Skin epidermis (tissue), 12 donors: Measurements from ENCODE around the gene NUDT16L1.

Source experiments
- H3K27ac ChIP-seq, 21 experiments: fragments of 200-600 bp; sonication (generic) in 11 of 21; one replicate each; pipeline ENCODE4 v1.5.0; 2020; ENCODE audit warnings: mild to moderate bottlenecking in 3 of 21, inconsistent platforms in 2 of 21, moderate library complexity in 2 of 21
- H3K4me3 ChIP-seq, 7 experiments: fragments of 200-600 bp; sonication (generic) in 2 of 7; one replicate each; pipeline ENCODE4 v1.5.0; 2020; ENCODE audit warnings: inconsistent platforms in 2 of 7, mild to moderate bottlenecking in 2 of 7, moderate library complexity in 1 of 7

The NUDT16L1 gene

DNA sequence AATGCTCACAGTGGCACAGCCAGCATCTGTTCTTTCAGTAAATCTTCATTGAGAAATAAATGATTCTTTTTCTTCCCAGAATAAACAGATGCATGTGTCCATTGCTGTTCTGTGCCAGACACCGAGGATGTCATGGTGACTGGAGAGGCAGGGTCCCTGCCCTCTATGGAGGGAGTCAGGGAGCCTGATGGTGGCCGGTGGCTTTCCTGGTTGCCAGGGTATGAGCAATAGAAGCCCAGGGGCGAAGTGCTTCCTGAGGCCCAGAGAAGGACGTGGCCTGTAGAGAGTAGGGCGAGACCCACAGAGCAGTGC lies 29.9 kb upstream of the NUDT16L1 start:
- peak overlapping the region in 6 of 21 experiments; percentile 12 to 89 (median 62) for H3K27ac ChIP-seq

DNA sequence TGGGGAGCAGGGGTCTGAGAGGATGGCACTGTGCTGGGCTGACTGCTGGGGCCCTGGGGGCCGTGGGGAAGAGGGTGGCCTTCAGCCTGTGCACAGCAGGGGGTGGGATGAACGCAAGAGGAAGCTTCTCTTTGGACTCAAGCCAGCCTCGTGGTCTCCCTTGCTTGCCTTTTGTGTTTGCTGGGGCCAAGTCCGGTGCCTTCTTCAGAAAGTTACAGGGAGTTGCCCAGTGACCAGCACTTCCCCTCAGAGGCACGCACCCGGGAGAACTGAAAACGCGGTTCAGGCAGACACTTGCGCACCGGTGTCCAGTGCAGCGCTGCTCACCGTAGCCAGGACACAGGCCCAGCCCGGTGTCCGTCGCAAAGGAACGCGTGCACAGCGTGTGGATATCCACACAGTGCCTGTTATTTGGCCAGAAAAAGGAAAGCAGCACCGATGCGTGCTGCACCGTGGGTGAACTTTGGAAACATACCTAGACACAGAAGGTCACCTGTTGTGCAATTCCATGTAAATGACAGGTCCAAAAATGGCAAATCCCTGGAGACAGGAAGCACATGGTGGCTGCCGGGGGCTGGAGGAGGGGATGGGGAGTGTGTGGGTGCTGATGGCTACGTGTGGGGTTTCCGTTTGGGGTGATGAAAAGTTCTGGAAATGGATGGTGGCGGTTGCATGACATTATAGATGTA lies 29.4 kb upstream of the NUDT16L1 start:
- Histone ChIP-seq H3K27ac (peak overlapping the region in 11 of 21 experiments; percentile 36 to 89 (median 59)), H3K4me3 (no peak overlapping the region)

More for the DNA sequence above, 29.9 kb upstream of the NUDT16L1 start:
- no peak overlapping the region for H3K4me3 ChIP-seq

DNA sequence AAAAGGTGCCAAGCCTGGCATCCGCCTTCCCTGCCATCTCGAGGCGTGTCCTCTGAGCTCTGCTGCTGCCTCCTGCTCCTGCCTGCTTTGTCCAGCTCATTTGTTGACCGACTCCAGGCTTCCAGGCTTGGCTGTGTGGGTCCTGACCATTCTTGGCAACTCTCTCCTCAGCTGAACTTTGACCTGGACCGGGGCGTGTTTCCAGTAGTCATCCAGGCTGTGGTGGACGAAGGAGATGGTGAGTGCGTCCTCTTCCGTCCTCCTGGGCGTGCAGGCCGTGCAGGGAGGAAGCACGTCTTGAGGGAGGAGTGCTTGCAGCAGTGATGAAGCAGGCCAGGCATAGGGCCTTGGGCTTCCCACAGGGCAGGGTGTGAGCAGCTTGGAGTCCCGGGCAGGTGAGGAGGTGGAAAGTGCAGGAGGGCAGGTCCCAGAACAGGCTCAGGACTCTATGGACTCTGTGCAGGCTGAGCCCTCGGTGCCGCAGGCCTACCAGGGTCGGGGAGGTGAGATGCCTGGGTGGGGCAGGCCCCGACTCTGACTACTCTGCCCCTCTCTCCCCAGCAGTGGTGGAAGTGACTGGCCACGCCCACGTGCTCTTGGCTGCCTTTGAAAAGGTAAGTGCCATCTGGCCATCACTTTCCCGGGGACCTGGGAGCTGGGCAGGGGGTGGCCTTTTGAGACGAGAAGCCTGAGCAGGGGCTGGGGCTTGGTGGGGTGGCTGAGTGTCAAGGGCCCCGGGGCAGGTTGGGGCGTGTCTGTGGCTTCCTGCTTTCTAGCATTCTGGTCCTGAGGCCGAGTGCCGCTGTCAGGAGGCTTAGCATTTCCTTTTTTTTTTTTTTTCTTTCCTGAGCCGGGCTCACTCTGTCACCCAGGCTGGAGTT lies 28.6 kb upstream of the NUDT16L1 start:
- H3K4me3 ChIP-seq: no peak overlapping the region
- H3K27ac ChIP-seq: peak overlapping the region in 14 of 21 experiments; percentile 4 to 89 (median 56)

DNA sequence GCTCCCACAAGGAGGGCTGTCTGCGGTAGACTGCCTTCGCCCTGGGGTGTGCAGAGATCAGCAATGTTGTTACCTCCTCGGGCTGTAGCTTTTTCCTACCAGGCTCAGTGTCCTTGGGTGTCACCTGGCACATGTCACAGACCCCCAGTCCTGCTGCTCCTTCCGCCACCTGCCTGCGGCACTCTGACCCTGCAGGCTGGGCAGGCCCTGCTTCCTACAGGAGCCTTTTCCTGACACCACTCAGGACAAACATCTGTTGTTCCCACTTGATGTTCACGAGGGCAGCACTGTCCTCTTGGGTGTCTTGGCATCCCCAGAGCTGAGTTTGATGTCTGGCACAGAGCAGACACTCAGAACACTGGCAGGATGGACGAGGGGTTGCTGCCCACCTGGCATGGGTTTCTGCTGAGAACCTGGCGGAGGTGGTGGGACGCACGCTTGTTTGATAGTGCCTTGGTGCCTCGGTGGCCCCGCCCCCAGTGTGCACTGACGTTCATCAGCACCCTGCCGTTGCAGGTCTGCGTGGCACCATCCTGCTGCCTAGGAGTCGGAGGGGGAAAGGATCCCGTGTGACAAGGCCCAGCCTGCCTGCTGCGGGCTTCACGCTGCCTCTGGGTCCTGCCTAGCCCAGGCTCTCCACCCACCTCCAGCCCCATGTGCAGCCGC lies 26.7 kb upstream of the NUDT16L1 start:
- no peak overlapping the region for H3K4me3 ChIP-seq
- H3K27ac ChIP-seq: no peak overlapping the region

DNA sequence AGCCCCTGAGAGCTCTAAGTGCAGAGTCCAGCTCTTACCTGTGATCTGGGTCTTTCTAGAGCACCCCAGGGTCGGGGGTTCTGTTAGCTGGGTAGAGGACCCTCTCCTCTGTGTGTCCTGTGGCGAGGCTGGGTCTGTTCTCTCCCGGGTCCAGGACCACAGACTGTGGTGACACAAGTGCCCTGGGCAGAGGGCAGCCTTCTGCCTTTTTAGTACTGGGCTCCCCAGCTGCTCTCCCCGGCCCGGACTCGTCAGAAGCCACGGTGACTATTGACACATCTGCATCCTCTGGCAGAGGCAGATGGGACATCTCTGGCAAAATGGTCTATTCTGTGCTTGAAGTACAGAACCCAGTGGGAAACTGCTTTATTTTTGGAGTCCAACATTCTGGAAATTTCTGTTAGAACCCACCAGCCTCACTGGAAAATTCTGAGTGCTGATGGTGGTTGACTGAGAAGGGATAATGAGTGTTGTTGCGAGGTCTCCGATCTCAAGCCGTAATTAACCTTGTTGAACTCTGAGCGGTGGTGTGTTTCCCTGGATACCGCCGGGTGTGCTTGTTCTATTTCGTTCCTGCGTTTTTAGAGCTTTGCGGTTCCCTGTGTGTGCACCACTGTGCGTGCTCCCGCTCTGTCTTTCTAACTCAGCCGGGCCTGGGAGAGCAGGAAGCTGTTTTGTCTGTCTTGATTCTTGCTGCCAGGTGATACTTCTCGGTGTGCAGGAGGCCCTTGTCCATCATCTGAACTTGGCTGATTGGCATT lies 26.0 kb upstream of the NUDT16L1 start:
- no peak overlapping the region for H3K27ac ChIP-seq

DNA sequence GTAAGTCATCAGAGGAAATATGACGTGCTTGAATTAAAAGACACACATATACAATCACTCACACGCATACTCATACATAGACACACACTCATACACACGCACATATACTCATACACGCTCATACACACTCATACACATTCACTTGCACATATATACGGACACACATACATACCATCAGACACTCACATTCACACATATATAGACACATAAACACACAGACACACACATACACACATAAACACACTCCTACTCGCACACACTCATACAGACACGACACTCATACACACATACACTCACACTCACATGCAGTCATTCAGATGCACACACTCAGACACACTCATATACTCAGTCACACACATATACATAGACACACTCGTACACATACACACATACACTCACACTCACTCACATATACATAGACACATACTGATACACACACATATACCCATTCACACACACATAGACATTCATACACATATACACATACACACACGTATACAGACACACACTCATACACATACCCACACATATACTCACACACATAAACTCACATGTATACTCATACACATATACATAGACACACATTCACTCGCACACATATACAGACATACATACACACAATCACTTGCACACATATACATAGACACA lies 24.9 kb upstream of the NUDT16L1 start:
- Histone ChIP-seq H3K27ac (no peak overlapping the region), H3K4me3 (no peak overlapping the region)

More for the DNA sequence above, 26.0 kb upstream of the NUDT16L1 start:
- H3K4me3 ChIP-seq: no peak overlapping the region

DNA sequence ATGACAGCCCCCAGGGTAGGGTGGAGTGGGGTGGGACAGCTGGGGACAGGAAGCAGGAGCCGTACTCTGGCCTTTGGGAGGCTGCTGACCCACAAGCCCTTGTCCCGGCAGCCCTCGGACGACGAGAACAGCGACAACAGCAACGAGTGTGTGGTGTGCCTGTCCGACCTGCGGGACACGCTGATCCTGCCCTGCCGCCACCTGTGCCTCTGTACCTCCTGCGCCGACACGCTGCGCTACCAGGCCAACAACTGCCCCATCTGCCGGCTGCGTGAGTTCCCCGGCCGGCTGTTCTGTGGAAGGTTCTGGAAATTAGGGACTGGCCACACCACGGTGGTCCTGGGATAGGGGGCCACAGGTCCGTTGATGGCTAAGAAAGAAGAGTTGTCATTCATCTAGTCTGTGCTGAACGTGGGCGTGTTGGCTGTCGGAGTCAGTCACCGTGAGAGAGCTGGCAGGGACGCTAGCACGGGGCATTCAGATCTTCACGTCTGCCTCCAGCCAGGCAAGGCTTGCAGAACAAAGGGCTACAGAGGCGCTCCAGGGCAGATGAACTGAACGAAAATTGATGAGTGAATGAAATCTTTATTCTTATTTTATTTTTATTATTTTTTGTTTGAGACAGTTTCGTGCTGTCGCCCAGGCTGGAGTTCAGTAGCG lies 19.8 kb upstream of the NUDT16L1 start:
- Histone ChIP-seq H3K4me3 (no peak overlapping the region), H3K27ac (no peak overlapping the region)

DNA sequence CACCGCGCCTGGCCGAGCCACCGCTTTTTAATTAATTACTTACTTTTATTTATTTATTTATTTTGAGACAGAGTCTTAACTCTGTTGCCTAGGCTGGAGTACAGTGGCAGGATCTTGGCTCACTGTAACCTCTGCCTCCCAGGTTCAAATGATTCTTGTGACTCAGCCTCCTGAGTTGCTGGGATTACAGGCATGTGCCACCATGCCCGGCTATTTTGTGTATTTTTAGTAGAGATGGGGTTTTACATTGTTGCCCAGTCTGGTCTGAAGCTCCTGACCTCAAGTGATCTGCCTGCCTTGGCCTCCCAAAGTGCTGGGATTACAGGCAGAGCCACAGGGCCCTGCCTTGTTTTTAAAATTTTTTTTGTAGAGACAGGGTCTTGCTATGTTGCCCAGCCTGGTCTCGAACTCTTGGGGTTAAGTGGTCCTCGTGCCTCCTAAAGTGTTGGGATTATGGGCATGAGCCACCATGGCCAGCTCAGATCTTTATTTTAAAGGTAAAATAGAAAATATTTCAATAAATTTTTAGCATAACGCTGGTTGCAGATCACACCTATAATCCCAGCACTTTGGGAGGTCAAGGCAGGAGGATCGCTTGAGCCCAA lies 18.3 kb upstream of the NUDT16L1 start:
- Histone ChIP-seq H3K4me3 (no peak overlapping the region), H3K27ac (peak overlapping the region in 1 of 21 experiments; percentile 89)

DNA sequence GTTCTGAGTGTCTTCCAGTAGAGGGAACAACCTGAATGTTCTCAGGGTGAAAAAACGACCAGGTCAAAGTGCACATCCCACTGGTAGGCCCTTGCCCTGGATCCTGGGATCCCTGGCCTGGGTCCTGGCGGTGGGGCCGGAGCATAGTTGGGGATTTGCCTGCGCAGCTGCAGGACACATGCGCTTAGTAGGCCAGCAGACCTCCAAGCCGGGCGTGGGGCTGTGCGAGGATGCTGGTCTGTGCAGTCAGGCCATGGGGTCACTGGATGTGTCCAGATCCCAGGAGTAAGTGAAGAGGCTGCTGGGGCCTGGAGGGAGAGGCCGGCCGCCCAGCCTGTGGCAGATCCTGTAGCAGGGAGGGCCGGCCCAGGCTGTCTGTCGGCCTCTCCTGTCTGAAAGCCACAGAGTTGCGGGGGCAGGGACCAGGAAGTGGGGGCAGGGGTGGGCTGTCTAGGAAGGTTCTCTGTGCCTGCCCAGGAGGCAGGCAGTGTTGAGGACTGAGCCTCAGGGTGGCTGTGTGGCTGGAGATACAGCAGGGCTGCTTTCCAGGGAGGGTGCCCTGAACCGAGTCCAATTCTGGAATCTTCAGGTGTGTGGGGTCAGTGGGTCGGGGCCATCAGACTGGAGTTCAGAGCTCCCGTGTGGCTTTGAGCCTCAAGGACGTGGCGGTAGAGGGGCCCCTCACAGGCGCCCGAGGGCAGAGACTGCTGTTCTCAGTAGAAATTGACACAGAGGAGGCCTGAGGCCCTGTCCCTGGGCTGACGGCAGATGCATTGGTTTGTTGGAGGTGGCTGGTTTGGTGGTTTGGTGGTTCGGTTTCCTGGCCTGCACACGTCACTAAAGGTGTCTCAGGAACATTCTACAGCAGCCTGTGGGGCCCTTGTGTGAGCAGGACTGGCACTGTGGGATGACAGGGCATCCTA lies 17.2 kb upstream of the NUDT16L1 start:
- no peak overlapping the region for H3K4me3 ChIP-seq
- H3K27ac ChIP-seq: peak overlapping the region in 17 of 21 experiments; percentile 1 to 89 (median 56)

DNA sequence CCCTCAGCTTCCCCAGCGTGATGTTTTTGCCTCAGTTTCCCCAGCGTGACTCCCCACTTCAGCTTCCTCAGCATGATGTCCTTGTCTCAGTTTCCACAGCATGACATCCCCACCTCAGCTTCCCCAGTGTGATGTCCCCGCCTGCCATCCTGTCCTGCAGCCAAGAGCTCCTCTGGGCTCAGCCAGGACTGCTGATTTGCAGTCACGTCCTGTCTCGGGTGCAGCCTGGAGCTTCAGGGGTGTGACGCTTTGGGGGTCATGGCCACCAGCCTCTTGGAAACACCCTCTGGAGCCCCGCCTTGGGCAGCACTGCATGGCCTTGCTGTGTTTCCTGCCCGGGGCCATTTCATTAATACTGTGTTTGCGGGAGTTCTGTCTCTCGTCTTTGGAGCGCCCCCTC lies 16.5 kb upstream of the NUDT16L1 start:
- H3K27ac ChIP-seq: peak overlapping the region in 12 of 21 experiments; percentile 1 to 89 (median 57)

DNA sequence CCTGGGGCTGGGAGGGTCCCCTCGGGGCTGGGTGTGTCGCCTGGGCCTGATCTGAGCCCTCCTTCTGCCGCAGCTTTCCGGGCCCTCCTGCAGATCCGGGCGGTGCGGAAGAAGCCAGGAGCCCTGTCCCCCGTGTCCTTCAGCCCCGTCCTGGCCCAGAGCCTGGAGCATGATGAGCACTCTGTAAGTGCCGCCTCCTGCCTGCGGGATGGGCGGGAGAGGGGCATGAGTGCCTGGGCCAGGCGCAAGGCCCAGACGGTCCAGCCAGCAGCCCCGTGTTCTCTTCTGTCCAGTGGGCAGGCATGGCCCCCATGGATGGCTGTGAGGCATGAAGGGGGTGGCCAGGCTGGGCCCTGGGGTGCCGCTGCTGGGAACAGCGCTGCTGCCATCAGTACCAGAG lies 16.0 kb upstream of the NUDT16L1 start:
- H3K4me3 ChIP-seq: no peak overlapping the region
- peak overlapping the region in 5 of 21 experiments; percentile 56 to 89 (median 65) for H3K27ac ChIP-seq

More for the DNA sequence above, 16.5 kb upstream of the NUDT16L1 start:
- no peak overlapping the region for H3K4me3 ChIP-seq

DNA sequence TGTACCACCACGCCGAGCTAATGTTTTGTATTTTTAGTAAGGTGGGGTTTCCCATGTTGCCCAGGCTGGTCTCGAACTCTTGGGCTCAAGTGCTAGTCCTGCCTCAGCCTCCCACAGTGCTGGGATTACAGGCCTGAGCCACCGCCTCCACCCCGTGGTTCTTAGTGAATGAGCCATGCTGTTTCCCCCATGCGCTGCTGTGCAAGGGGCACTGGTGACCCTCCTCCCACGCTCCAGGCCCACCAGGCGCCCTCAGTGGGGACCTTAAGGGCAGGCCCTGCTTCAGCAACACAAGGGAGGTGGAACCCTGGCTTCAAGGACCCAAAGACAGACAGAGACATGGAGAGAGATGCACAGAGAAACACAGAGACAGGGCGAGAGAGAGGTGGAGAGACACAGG lies 15.4 kb upstream of the NUDT16L1 start:
- H3K4me3 ChIP-seq: no peak overlapping the region
- peak overlapping the region in 1 of 21 experiments; percentile 3 for H3K27ac ChIP-seq

DNA sequence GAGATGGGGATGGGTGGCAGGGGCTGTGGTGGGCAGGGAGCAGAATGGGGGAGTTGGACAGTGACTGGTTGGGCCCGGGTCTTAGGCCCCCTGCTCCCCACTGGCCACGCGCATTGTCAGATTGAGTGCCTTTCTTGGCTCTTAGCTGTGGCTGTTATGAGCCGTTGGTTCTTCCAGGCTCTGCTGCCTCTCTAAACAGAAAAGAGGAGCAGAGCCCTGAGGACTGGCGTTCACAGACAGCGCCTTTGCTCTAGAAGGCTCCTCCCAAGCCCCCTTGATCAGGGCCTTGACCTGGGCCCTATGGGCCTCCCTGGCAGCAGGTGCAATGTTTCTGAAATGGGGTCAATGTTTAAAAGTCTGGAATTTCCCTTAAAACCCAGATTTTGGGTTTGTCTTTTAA lies 14.8 kb upstream of the NUDT16L1 start:
- Histone ChIP-seq H3K4me3 (no peak overlapping the region), H3K27ac (peak overlapping the region in 2 of 21 experiments; percentile 3 to 81)

DNA sequence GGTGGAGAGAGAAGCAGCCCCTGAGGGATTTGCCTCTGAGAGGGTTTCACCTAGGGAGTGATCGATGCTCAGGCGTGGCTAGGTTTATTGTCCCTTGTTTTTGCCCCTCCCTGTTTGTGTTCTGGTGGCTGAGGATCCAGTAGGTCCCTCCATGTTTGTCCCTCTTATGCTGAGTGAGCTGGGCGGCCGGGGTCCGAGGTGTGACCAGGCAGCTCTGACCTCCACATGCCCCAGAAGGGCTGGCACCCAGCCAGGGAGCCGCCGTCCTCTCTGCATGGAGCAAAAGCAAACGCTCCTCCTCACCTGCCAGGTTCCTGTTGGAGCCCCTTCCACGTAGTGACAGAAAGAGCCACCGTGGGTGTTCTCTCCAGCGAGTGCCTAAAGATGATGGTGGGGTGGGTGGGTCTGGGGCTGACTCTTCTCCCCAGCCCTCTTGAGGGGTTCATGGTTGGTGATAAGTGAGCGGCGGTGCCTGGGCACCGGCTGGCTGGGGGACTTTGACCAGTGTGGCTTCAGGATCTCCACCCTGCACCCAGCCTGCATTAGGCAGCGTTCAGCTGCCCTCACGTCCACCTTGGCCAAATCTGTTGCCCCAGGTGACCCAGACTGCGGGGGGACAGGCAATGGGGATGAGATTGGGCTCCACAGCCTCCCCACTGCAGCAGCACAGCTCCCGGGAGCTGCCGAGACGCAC lies 14.1 kb upstream of the NUDT16L1 start:
- Histone ChIP-seq H3K27ac (peak overlapping the region in 12 of 21 experiments; percentile 2 to 81 (median 42)), H3K4me3 (peak overlapping the region in 2 of 7 experiments; percentile 20 to 34)

DNA sequence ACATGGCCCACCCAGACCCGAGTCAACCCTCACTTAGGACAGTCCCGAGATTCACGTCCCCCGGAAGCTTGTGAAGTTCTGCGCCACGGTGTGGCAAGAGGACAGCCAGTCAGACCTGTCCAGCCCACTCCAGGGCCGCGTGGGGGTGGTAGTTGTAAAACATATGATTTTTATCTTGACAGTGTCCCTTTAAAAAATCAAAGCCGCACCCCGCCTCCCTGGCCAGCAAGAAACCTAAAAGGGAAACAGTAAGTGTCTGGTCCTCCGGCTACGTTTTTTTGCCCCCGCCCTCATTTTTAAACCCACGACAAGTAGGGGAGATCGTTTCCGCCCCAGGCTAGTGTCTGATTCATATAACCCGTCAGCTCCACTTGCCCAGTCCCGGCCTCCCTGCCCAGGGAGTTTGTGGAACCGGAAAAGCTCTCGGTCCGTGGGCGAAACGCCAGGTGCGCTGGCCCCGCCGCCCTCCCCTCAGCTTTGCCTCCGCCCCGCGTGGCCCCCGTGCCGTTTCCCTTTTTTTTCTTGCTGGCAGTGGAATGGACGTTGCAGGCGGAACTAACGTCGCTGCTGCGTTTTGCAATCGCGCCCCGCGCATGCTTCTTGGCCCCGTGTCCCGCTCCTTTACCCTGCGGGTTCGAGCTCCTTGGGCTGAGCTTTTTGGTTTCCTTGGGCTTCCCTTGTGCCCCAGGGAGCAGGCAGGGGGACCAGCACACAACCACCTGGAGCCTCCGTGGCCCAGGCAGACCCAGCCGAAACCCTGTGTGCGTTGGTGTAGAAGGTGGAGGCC lies 13.3 kb upstream of the NUDT16L1 start:
- Histone ChIP-seq H3K27ac (peak overlapping the region in 20 of 21 experiments; percentile 2 to 81 (median 35)), H3K4me3 (peak overlapping the region in 6 of 7 experiments; percentile 2 to 34 (median 17))
